Measurements from ENCODE around the gene CCDC85B. TPM values are rescaled to one million over a fixed set of nuclear protein-coding genes. Genes with fewer than 3 reads are reported as not detected.

CCDC85B gene
- total RNA-seq, 2 donors from 2014 or later, result 11.2 to 16.3 TPM

GRCh38 chr11:65859812-65860277, 30.6 kb upstream of the CCDC85B start:
- Histone ChIP-seq H3K27me3 (no peaks in the 10 kb centered on the region), H3K36me3 (peaks cover 17% of the 10 kb centered on the region), H3K27ac (peak overlapping the region; percentile 100), H3K9me3 (no peaks in the 10 kb centered on the region), H3K9ac (ENCODE audit: low read depth in 2 of 2, low read length in 2 of 2) (peak overlapping the region; percentile 79 to 82), H3K4me3 (peak overlapping the region; percentile 92), H3K4me1 (peaks cover 26% of the 10 kb centered on the region)
- no peak for TF ChIP-seq CTCF (IDR thresholded peaks at IDR 0.05)
- intact Hi-C loops (cut with DNase I), result no loop called here
- DNase-seq, result no peak

GRCh38 chr11:65860278-65861164, 30.0 kb upstream of the CCDC85B start, which contains the start of gene MUS81:
MUS81 (plus strand) TSS chr11:65860433; CDS start chr11:65860754, 321 bp downstream.
- Histone ChIP-seq H3K27ac (peak within 1 kb of the TSS; percentile 100), H3K27me3 (no peaks in the 10 kb centered on the region), H3K36me3 (peaks cover 10% of the 10 kb centered on the region), H3K9me3 (no peaks in the 10 kb centered on the region), H3K4me1 (peaks cover 20% of the 10 kb centered on the region), H3K9ac (ENCODE audit: low read depth in 2 of 2, low read length in 2 of 2) (peak within 1 kb of the TSS; percentile 79 to 82), H3K4me3 (peak within 1 kb of the TSS; percentile 92)
- peak; percentile 99 for DNase-seq
- intact Hi-C loops (cut with DNase I), result no loop called here
- peak; percentile 85 for TF ChIP-seq CTCF (IDR thresholded peaks at IDR 0.05)

- intact Hi-C loops (cut with DNase I), result no loop called here
- H3K36me3 ChIP-seq, result peaks cover 7% of the 10 kb centered on the region
- H3K4me3 ChIP-seq, result peak overlapping the region; percentile 92
- H3K4me1 ChIP-seq, result peaks cover 13% of the 10 kb centered on the region
- TF ChIP-seq CTCF (IDR thresholded peaks at IDR 0.05), result no peak
- H3K9ac ChIP-seq (ENCODE audit: low read depth in 2 of 2, low read length in 2 of 2), result peak overlapping the region; percentile 79 to 82
- no peaks in the 10 kb centered on the region for H3K9me3 ChIP-seq
- H3K27me3 ChIP-seq, result no peaks in the 10 kb centered on the region
- H3K27ac ChIP-seq, result peak overlapping the region; percentile 100
- no peak for DNase-seq
Measured at GRCh38 chr11:65861165-65861505, 29.3 kb upstream of the CCDC85B start.

DNA sequence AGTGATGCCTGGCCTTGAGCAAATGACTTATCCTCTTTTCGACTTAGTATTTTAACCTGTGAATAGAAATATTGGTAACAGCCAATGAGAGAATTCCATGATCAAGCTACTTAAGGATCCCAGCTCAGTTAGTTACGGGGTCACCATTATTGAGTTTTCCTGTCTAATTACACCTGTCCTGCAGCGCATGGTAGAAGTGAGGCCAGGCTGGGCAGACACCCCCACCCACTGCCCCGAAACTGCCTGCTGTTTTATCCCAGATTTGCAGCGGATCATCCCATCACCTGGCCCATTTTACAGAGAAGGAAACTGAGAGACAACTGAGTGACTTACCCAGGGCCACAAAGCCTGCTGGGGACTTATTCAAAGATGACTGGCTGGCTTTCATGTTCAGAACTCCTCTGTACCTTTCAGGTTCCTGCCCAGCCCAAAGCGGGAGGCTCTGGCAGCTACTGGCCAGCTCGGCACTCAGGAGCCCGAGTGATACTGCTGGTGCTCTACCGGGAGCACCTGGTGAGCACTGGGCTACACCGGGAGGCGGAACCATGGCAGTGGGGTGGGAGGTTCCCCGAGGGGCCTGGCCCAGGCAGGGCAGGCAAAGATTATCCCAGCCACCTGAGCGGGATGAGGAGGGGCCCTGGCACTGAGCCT, 28.8 kb upstream of the CCDC85B start:
- Histone ChIP-seq H3K36me3 (peaks cover 7% of the 10 kb centered on the region), H3K9ac (ENCODE audit: low read depth in 2 of 2, low read length in 2 of 2) (peak overlapping the region; percentile 79 to 82), H3K27ac (peak overlapping the region; percentile 100), H3K9me3 (no peaks in the 10 kb centered on the region), H3K27me3 (no peaks in the 10 kb centered on the region), H3K4me1 (peaks cover 11% of the 10 kb centered on the region), H3K4me3 (peak overlapping the region; percentile 92)
- TF ChIP-seq CTCF (IDR thresholded peaks at IDR 0.05), result no peak
- no peak for DNase-seq
- intact Hi-C loops (cut with DNase I), result no loop called here

- intact Hi-C loops (cut with DNase I), result no loop called here
- peak overlapping the region in 1 of 2 donors; percentile 14 for H3K9ac ChIP-seq (ENCODE audit: low read depth in 2 of 2, low read length in 2 of 2)
- no peaks in the 10 kb centered on the region for H3K27me3 ChIP-seq
- no peaks in the 10 kb centered on the region for H3K9me3 ChIP-seq
- no peak overlapping the region for H3K4me3 ChIP-seq
- DNase-seq, result no peak
- no peak for TF ChIP-seq CTCF (IDR thresholded peaks at IDR 0.05)
- peak overlapping the region; percentile 100 for H3K27ac ChIP-seq
- peaks cover 11% of the 10 kb centered on the region for H3K4me1 ChIP-seq
- H3K36me3 ChIP-seq, result peaks cover 7% of the 10 kb centered on the region
Measured at GRCh38 chr11:65862191-65862735, 28.2 kb upstream of the CCDC85B start.

All from colonic mucosa (tissue), 4 donors.